Glomerular visceral epithelial cell (primary cell): ENCODE measurements around the gene ZNF77.
"Not testable (repeated sequence)": the region's sequence is repeated elsewhere in the genome, so short reads cannot be mapped to it uniquely, and the experiment has no call there.

Source experiments
- DNase-seq: peaks from one replicate; pipeline ENCODE4 v3.0.0-alpha.2; 2016; ENCODE audit errors: extremely low spot score

ZNF77 gene

DNA sequence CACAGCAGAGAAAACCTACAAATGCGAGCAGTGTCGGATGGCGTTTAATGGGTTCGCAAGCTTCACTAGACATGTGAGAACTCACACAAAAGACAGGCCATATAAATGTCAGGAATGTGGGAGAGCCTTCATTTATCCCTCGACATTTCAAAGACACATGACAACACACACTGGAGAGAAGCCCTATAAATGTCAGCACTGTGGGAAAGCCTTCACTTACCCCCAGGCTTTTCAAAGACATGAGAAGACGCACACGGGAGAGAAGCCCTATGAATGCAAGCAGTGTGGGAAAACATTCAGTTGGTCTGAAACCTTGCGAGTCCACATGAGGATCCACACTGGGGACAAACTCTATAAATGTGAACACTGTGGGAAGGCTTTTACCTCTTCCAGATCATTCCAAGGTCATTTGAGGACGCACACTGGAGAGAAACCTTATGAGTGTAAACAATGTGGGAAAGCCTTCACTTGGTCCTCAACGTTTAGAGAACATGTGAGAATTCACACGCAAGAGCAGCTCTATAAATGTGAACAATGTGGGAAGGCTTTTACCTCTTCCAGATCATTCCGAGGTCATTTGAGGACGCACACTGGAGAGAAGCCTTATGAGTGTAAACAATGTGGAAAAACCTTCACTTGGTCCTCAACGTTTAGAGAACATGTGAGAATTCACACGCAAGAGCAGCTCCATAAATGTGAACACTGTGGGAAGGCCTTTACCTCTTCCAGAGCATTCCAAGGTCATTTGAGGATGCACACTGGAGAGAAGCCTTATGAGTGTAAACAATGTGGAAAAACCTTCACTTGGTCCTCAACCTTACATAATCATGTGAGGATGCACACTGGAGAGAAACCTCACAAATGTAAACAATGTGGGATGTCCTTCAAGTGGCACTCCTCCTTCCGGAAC lies 27.2 kb downstream of the ZNF77 start:
- DNase-seq = no peak

DNA sequence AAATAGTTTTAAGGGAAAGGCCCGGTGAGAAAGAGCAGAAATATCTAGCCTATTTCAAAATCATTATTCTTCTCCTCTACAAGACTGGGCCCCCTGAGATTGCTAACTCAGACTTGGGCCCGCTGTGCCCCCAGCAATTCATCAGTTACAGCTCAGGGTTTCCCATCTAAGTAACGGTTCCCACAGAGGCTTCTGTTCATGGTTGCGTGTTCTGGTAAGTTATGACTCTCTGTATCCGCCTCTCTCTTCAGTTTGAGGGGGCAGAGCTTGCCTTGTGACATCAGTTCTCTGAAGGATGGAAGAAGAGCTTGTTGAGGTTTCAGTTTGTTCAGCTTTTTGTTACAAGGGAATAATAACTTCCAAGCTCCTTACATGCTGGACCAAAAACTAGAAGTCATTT lies 32.5 kb downstream of the ZNF77 start:
- no peak for DNase-seq

DNA sequence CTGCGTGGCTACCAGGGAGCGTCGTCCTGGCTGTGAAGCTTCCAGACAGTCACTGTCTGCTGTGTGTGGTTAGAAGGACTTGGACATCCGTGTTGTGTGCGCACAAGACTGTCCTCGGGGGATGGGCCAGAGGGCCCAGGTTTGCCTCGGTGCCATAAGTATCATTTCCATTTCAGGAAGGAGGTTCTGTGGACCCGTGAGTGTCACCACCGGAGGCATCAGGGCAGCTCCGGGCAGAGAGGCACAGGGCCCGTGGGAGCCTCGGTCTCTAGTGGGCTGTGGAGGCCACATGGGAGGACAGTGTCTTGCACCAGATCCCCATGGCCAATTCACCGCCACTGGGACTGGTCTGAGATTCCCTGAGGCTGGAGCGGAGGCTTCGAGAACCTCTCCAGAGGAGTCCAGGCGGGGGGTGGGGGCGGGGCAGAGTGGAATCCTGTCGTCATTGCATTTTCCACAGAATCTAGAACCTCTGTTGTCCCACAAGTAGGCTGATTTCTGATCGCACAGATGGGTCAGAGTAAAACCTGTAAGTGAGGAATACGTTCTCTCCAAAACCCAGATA lies 38.1 kb downstream of the ZNF77 start:
- no peak for DNase-seq

DNA sequence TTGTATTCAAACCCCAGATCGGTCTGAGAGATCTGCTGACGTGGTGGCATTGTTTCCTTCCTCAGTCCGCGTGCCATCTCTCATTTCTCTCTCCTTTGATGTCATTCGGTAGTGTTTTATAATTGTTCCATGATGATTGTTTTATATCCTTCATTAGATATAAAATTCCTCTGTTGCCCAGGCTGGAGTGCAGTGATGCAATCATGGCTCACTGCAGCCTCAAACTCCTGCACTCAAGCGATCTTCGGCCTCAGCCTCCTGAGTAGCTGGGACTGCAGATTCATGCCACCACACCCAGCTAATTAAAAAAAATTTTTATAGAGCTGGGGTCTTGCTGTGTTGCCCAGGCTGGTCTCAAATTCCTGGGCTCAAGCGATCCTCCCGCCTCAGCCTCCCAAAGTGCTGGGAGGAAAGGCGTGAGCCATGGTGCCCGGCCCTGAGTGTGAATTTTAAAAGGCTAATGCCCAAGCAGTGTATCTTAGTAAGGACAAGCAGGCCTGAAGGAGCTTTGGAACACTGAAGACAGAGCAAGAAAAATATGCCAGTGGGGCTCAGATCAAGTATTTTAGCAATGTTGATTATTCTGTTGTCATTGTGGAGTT lies 38.8 kb downstream of the ZNF77 start:
- no peak for DNase-seq

DNA sequence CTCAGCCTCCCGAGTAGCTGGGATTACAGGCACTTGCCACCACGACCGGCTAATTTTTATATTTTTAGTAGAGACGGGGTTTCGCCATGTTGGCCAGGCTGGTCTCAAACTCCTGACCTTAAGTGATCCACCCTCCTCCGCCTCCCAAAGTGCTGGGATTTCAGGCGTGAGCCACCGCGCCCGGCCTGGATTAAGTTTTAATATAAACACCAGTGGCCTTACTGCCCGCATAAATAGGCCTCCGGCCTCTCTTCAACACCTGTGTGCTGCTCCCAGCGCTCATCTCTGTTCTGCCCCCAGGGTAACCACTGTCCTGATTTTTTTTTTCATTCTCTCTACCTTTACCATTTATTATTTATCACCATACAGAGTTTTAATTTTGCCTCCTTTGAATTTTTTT lies 41.4 kb downstream of the ZNF77 start:
- not testable (repeated sequence) for DNase-seq

DNA sequence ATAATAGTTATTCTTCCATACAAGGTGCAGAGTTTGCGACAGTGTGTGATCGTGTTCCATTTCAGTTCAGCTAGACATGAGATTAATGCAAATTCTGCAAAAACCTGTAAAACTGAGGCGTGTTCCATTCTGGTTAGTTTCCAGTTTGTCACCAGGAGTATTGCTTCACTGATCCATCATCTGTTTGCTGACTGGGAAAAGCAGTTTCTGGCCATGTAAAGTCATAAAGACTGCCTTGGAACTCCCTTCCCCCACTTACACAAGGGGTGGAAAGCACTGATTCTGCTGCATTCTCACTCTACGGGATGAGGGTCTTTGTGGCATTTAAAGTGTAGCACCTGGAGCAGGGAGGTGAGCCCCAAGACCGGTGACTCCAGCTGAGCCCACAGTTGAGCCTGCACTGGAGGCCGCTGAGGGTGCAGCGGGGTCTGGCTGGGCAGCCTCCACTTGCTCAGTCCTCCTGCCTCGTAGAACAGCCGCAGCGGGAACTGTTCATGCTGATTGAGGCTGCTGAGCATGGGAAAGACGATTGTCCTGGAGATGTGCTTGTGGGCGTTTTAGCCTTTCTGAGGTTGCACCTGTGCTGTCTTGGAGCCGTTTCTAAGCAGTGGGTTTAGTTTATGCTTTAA lies 42.1 kb downstream of the ZNF77 start:
- no peak for DNase-seq

DNA sequence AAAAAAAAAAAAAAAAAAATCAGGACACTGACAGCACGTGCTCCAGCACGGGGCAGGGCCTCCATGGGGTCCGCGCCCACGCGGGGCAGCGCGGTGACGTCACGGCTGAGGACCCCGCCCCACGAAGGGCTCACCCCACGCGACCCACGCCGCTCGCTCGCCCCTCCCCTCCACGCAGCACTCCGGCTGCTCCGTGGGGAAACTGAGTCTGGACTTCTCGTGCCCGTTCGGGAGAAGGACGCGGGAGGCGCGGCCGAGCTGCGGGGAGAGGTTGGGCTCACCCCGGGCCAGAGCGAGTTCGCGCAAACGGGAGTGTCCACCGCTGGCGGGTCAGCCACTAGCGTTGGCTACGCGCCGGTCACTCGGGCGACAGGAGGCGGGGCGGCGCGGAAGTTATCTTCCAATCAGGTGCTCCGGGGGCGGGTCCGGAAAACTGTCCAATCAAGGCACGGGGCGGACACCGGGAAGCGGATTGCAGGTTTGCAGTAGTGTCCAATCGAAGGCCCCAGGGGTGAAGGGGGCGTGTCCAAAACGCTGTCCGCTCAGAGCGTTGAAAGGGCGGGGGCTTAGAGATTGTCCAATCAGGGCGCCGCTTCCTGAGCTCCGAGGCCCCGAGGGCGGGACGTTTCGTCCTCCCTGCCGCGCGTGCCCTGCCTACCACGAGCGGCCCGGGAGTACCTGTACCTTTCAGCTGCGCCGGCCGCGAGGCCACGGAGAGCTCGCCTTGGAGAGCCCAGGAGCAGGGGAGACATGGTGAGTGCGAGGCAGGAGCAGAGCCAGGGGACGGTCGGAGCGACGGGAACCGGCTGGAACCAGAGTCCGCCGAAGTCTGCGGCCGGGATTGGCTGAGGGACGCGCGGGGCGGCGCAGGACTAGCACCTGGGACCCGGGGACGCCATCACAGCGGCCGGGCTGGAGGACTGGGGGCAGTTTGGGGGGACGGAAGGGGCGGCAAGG lies 44.2 kb downstream of the ZNF77 start, which contains the start of gene ZNF57:
Gene ZNF57 (plus strand): TSS at position 633 of the 957 bp plus-strand sequence. CDS start 118 bp downstream, at position 751.
- peak; percentile 99 for DNase-seq

DNA sequence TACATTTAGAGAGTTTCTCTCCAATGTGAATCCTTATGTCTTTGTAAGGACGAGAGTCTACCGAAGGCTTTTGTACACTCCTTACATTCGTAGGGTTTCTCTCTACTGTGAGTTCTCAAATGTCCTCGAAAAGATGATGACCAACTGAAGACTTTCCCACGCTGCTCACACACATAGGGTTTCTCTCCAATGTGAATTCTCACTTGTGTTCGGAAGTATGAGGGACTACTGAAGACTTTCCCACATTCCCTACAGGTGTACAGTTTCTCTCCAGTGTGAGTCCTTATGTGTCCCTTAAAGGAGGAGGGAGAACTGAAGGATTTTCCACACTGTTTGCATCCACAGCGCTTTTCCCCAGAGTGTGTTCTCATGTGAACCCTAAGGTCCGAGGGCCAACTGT lies 48.1 kb downstream of the ZNF77 start:
- DNase-seq = no peak

DNA sequence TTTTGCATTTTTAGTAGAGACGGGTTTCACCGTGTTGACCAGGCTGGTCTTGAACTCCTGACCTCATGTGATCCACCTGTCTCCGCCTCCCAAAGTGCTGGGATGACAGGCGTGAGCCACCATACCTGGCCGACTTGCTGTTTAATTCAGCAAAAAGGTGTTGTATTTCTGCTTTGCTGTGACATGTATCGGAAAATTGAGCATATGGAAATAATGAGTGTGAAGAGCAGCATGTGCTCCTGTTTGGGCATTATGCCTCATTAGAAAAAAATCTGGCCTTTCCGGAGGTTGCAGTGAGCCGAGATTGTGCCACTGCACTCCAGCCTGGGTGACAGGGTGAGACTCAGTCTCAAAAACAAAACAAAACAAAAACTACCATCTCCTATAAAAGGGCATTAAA lies 54.2 kb downstream of the ZNF77 start:
- not testable (repeated sequence) for DNase-seq

DNA sequence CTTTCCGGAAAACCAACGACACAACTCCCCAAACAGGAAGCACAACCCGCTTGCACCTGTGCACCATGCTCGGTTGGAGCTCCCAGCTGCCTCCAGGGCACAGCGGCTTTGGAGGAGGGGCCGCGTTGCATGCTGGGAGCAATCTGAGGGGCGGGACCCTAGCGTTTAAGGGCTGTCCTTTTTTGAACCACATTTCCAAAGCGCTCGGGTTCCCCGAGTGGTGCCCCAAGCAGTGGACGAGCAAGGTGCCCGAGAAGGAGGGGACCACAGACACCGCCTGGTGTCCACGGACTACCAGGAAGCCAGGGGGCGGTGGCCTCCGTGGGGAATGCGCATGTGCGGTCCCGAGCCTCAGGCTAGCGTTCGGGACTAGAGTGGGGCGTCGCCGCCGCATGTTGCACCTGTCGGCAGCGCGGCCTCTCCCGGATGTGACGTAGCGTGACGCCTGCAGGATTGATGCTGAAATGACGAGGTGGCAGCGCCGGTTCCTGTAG lies 56.0 kb downstream of the ZNF77 start:
- no peak for DNase-seq

DNA sequence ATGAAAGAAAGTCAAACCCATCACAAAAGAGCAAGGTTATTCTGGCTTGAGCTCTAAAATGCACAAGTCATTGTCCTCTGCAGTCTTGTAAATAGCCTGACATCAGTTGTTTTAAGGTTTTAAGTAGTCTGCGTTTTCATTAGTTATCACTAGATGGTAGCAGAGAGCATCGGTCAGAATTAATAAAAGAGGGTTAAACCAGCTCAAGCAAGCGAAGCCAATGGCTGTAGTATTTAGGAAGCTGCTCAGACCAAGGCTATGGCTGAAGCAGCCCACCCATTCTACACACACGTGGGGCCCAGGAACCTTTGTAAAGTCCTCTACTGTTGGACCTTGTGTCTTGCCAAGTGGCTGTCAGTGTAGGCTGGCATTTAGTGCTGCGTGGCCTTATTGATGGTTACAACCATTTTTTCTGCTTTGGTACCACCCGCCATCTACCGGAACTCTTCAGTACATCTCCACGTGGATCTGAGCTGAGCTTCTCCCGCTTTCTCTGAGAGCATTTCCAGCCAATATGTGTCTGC lies 57.3 kb downstream of the ZNF77 start:
- peak; percentile 56 for DNase-seq

DNA sequence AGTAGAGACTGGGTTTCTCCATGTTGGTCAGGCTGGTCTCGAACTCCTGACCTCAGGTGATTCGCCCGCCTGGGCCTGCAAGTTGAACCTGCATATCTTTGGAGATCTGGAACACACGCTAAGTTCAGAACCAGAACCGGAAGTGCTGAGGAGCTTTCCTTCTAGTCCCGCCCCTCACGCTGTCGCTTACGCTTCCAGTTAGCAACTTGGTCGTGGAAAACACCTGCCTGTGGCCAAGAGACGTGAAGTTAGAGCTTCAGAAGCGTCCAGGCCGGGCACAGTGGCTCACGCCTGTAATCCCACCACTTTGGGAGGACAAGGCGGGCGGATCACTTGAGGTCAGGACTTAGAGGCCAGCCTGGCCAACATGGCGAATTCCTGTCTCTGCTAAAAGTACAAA lies 59.0 kb downstream of the ZNF77 start:
- no peak for DNase-seq

DNA sequence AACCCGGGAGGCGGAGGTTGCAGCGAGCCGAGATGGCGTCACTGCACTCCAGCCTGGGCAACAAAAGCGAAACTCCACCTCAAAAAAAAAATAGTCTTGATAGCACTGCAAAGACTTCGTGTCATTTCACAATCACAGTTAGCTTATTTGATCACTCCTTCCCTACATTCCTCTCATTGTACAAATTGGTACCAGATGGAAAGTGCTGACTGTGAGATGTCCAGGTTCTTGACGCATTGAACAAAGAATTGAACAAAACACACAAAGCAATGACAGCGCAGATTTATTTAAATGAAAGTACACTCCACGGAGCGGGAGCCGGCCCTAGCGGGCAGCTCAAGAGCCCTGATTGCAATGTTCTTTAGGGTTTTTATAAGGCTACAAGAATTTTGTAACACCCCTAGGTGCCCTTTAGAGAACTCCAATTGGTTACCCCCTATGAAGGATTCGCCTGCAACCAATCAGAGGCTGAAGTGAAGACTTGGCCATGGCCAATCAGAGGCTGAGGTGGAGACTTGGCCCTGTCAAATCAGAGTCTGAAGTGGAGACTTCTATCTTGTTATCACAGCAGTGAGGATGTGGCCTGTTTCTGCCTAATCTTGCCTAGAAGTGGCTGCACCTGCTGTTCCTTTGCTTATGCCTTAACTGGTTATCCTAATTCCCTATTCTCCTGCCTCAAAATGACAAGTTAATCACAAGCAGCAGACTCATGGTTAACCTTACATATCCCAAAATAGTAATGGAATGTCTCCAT lies 60.9 kb downstream of the ZNF77 start:
- DNase-seq = no peak
